ENCODE measurements around the gene TM2D1.
"Not testable (repeated sequence)": the region's sequence is repeated elsewhere in the genome, so short reads cannot be mapped to it uniquely, and the experiment has no call there.

Gene TM2D1

DNA sequence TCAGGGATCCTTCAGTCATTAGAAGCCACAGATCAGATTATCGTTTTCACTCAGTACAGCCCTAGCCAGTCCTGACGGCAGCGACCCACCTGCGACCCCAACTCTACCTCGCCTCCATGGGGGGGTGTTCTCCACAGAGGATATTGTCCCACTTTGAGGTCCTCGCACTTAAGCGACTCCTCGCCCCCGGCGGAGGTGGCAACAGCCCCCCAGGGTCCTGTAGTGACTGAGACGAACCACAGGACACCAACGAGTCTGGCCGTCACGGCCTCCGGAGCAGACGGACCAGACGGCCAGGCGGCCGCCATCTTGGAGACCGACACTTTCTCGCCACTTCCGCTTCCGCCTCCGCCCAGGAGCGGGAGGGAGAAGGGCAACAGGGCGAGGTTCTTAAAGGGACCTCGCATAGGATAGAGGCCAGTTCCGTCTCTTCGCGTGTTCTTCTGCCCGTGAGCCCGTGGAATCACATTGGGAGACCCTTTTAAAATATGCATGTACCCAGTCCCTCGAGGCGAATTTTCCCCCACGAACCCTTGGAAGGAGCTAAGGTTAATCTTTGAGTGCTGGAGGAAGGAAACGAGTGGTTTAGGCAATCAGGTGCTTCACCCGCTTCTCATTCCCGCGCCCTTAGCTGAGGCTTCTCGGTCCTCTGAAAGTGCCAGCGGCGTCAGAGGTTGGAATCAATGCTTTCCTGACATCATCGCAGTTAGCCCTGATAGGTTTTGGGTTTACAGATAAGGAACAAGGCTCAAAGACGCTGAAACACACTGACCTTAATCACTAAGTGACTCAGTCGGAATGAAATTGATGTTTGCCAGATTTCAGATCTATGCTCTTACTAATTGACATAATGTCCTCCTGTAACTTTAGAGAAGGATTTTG, at the start of gene TM2D1:
Gene TM2D1 (minus strand): TSS at position 329 of the 882 bp plus-strand sequence. CDS start 21 bp downstream, at position 308.
- in situ Hi-C loops (cut with MboI; ENCODE audit: low sequenced_read_pairs) = no loop called here

DNA sequence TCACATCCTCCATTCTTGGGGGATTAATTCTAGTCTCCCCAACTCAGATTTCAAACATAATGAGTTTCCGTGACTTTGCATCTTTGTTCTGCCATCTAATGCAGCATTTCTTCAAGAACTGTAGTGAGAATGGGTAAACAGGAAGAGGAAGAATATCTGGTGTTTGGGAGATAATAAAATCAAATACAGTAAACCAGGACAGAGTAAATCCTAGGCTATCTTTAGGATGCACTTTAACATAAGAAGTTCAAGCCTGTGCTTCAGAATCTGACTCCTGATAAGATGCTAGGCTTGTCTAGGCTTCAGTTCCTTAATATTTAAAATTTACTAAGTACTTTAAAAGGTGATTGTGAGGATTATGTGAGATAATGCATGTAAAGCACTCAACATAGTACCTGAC, 45.2 kb upstream of the TM2D1 start:
- in situ Hi-C loops (cut with MboI; ENCODE audit: low sequenced_read_pairs) = no loop called here

DNA sequence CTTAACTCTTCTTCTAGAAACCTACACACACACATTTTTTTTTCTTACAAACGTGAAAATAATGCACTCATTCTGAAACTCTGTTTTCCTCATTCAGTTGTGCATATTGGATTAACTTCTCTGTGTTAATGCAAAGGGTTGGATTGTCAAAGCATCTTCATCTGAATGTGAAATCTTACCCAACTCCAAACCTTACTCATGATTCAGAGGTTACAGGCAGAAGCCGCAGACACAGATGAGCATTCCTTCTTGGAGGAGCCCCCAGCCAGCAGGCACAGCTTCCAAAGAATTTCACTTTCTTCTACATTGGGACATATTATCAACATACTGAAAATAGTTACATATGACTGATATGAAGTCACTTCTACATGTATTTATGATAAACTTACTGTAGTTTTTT, 33.0 kb upstream of the TM2D1 start:
- in situ Hi-C loops (cut with MboI; ENCODE audit: low sequenced_read_pairs) = no loop called here

DNA sequence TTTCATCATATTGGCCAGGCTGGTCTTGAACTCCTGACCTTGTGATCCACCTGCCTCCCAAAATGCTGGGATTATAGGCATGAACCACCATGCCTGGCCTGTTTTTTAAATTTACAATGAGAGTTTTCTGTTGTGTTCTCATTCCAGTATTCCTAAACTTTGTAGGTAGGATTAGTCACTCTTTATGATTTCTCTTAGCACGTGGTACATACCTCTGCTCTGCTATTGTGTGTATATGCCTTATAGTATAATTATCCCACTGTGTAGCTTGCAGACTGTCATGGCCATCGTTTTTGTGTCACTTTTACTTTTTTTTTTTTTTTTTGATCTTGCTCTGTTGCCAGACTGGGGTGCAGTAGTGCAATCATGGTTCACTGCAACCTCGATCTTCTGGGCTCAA, 31.8 kb upstream of the TM2D1 start:
- in situ Hi-C loops (cut with MboI; ENCODE audit: low sequenced_read_pairs) = no loop called here

DNA sequence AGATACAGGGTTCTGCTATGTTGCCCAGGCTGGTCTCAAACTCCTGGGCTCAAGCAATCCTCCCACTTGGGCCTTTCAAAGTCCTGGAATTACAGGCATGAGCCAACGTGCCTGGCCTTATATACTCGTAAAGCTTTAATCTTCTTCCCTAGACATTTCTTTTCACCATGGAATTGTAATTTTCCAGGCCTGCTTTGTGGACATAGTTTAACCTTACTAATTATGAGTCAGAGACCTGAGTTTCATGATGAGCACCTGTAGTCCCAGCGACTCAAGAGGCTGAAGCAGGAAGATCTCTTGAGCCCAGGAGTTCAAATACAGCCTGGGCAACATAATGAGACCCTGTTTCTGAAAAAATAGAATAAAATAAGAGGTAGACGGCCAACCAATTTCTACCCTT, 29.6 kb upstream of the TM2D1 start:
- in situ Hi-C loops (cut with MboI; ENCODE audit: low sequenced_read_pairs) = no loop called here

DNA sequence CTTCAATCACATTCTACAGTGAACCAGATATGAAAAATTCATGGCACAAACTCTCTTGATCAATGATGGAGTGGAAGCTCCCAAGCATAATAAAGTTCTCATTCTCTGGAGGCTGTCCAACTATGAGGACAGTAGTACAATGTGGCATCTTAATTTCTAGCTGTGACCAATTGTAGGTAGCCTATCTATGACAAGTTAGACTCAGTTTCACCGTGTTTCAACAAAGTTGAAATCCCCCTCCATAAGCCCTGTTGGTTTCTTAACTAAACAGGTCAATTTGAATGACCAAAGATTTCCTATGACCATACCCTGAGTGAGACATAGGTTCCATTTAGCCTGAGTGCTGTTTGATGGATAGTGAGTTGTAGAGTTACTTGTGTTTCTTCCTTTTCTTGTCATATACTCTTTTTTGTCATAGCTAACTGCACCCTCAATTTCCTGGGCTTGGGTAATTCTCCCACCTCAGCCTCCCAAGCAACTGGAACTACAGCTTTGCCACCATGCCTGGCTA, 29.1 kb upstream of the TM2D1 start:
- in situ Hi-C loops (cut with MboI; ENCODE audit: low sequenced_read_pairs) = no loop called here

DNA sequence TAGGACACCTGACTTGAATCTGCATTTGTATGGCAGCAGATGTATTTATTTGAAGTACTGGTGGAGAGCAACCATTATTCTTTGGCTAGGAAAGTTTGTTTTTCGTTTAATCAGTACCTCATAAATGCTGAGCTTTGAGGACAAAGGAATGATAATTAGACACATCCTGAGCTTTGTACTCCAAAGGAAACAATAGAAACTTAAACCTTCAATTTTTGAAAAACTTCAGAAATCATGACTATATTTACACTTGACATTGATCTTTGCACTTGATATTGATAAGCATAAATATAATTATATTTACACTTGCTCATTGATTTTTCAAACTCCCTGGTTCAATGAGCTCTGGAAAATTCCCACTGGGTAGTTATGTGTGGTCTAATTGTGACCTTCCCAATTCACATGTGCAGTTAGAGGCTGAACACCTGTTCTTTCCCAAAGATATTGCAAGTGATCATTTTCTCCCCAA, 28.0 kb upstream of the TM2D1 start:
- in situ Hi-C loops (cut with MboI; ENCODE audit: low sequenced_read_pairs) = no loop called here

DNA sequence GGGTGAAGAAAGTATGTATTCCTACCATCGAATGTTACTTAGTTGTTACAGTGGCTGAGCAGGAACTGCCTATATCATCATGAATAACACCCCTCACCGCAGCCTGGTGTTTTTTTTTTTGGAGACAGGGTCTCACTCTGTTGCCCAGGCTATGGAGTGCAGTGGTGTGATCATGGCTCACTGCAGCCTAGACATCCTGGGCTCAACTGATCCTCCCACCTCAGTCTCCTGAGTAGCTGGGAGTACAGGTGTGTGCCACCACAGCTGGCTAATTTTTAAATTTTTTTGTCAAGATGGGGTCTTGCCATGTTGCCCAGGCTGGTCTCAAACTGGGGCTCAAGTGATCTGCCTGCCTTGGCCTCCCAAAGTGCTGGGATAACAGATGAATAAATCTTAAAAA, 24.6 kb upstream of the TM2D1 start:
- in situ Hi-C loops (cut with MboI; ENCODE audit: low sequenced_read_pairs) = no loop called here

DNA sequence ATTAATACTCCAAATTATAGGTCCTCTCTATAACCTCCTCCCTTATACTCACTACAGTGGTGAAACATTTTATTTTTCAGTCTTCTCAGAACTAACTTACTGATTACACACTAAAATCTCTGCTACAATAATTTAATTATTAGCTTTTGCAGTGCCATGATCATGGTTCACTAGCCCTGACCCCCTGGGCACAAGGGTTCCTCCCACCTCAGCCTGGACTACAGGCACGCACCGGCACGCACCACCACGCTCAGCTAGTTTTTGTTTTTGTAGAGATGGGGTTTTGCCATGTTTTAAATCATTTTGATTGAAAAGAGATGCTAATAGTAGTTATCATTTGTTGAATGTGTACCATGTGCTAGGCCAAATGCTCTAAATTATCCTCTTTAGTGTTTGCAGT, 23.6 kb upstream of the TM2D1 start:
- in situ Hi-C loops (cut with MboI; ENCODE audit: low sequenced_read_pairs) = no loop called here

DNA sequence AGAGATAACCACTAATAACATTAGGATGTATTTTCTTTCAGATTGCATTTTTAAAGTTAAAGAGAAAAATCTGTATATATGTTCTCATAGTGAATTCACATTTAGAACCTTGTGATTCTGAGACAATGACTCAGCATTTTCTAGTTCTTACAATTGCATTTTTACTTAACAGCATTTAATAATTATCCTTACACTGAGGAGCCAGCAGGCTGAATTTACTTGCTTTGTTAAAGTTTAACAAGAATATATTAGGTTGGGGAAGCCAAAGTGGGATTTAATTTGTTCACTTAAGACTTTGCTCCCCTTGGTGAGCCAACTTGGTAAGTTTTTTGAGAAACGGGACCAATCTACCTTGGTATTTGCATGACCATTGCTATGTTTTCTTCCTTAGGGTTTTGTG, 21.9 kb upstream of the TM2D1 start:
- in situ Hi-C loops (cut with MboI; ENCODE audit: low sequenced_read_pairs) = no loop called here

DNA sequence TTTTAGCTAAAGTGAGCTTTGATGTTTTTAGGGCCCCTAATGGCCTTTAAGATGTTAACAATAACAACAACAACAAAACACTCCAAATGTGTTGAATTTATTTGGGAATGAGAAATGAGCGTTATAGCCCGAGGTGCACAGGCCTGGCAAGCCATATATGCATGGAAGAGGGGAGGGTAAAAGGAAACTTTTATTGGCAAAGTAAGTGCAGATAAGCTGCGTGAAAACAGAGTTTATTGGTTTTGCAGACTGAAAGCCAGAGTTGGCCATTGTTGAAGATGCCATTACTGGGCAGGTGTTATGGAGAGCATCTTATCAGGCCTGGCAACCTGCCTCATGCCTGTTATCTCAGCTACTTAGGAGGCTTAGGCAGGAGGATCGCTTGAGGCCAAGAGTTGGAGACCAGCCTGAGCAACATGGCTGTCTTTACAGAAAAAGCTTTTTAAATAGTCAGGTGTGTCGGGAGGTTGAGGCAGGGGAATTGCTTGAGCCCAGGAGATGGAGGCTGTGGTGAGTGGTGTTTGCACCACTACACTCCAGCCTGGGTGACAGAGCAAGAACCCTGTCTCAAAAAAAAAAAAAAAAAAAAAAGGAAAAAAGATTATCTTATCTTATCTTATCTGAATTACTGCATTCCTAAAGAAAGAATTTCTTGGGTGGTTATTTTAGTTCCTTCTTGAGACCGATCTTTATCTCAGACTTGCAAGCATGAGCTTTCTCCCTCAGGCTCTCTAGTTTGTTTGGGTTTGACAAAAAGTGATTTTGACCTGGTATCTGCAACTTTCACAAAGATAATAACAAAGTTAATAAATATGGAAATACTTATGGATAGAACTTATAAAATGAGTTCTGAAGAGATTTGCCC, 19.0 kb upstream of the TM2D1 start:
- in situ Hi-C loops (cut with MboI; ENCODE audit: low sequenced_read_pairs) = no loop called here

DNA sequence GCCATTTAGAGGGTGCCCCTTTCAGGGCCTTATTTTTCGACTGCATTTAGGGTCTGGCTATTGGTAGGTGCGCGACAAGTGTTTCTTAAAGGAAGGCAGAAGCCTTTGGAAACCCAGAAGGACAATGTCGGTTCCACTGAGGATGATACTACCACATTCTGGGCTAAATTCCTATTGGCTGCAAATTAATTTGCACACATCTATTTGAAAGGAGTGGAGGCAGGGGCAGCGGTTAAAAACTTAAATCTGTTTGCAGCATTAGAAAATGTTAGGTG, 18.4 kb upstream of the TM2D1 start:
- in situ Hi-C loops (cut with MboI; ENCODE audit: low sequenced_read_pairs) = no loop called here

DNA sequence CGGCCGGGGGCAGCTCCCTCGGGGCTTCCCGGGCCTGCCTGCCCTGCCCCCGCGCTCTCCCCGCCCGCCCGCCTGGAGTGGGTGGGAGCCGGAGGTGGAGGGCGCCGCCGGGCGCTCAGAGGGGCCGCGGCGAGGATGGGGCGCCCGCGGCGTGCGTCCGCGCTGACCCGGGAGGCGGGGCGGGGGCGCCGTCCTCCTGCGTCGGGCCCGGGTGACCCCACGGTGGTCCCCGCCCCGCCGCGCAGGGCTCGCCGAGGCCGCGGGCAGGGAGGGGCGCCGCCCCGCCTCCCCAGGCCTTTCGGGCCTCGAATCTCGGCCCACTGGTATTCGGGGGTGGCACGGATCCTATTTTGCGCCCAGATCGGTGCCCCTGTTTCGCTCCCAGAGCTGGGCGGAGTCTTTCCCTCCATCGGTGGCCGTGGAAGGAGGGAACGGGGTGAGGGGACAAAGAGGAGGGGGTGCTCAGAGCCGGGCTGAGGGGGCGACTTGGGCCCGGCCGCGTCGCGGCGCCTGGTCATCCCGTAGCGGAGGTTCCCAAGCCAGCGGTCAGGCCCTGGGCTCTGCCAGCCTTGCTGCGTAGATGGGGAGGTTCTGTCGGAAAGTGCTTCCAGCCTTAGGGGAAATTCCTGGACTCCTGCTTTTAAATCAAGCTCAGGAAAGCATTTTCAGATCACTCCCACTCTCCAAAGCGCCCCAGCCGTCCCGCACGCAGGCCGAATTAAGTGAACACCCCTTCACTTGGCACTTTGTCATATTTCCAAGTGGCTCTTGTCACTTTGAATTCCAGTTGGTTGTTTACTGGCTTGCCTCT, 17.9 kb upstream of the TM2D1 start:
- in situ Hi-C loops (cut with MboI; ENCODE audit: low sequenced_read_pairs) = no loop called here

DNA sequence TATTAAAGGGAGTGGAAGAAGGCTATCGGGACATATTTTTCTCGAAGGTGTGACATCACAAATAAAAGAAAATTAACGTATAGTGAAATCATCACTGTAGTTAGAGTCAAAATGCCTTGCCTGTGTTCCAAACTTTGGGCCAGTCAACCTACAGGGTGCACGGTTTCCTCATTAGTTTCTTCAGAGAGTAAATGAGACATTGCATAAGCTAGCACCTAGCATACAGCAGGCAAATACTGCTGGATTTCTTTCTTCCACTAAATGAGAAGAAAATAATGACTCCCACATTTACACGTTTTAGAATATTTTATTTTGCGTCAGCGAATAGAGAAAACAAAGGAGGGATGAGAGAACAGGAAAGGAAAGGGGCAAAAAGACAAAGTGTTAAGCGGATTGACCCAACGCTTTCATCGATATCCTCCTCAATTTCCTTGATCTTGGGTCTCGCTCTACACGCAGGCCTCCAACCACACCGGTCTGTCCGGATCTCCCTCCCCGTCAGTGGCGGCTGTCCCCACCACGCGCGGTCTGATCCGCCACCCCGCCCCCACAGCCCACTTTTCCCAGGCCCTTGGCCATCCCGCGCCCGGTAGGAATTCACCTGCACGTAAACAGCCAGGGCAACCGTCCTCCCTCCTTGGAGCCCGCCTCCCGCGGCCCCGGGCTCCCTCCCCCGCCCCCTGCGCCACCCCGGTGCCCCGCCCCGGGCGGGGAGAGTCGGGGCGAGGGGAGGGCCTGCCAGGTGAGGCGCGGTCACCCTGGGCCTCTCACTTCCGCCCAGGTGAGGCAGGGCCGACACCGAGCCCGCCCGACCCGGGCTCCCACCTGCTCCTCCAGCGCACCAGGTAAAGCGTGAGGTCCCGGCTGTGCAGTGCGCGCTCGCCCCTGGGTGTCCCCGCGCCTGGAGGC, 17.0 kb upstream of the TM2D1 start, which contains the start of gene PATJ:
Gene PATJ (plus strand): TSS at position 770 of the 909 bp plus-strand sequence. CDS start 20,413 bp downstream, outside the sequence.
- in situ Hi-C loops (cut with MboI; ENCODE audit: low sequenced_read_pairs) = no loop called here

DNA sequence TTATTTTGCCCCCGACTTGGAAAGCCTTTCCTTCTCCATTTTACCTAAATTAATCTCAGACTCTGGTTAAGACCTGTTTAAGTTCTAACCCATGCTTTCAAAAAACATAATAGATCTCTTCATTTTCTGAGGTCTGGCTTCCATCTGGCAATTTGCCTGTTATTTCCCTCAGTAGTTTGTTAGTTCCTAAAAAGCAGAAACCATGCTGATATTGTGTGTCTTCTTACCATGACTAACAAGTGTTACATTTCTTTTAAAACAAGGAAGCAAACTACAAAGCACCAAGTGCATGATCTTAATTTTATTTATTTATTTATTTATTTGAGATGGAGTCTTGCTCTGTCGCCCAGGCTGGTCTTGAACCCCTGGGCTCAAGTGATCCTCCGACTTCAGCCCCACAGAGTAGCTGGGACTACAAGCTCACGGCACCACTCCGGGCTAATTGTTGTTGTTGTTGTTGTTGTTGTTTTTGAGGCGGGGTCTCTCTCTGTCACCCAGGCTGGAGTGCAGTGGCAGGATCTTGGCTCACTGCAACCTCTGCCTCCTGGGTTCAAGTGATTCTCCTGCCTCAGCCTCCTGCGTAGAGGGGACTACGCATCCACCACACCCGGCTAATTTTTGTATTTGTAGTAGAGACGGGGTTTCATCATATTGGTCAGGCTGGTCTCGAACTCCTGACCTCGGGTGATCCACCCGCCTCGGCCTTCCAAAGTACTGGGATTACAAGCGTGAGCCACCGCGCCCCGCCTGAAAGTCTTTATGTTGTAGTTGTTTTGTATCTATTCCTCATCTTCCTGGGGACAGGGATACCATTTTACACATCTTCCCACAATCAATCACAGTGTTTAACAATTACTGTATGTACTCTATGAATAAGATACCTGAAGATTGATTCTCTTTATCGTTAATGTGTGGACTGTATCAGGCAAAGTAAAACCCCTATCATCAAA, 16.1 kb upstream of the TM2D1 start:
- in situ Hi-C loops (cut with MboI; ENCODE audit: low sequenced_read_pairs) = no loop called here

DNA sequence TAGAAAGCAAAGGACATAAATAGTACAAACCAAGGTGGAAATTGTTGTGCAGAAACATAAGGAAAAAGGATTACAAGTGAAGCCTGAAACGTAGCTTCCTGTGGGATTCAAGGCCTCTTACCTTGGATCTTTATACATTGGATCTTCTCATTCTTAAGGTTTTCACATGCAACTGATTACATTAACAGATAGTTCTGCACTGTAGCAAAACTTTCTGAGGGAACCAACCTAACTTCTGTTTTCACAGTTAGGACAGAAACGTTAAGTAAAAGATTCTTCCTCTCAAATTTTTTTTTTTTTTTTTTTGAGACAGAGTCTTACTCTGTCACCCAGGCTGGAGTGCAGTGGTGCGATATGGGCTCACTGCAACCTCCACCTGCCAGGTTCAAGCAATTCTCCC, 7.8 kb upstream of the TM2D1 start:
- in situ Hi-C loops (cut with MboI; ENCODE audit: low sequenced_read_pairs) = no loop called here

DNA sequence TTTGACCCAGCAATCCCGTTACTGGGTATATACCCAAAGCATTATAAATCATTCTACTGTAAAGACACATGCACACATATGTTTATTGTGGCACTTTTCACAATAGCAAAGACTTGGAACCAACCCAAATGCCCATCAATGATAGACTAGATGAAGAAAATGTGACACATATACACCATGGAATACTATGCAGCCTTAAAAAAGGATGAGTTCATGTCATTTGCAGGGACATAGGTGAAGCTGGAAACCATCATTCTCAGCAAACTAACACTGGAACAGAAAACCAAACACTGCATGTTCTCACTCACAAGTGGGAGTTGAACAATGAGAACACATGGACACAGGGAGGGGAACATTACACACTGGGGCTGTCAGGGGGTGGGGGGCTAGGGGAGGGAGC, 5.7 kb upstream of the TM2D1 start:
- in situ Hi-C loops (cut with MboI; ENCODE audit: low sequenced_read_pairs) = not testable (repeated sequence)

DNA sequence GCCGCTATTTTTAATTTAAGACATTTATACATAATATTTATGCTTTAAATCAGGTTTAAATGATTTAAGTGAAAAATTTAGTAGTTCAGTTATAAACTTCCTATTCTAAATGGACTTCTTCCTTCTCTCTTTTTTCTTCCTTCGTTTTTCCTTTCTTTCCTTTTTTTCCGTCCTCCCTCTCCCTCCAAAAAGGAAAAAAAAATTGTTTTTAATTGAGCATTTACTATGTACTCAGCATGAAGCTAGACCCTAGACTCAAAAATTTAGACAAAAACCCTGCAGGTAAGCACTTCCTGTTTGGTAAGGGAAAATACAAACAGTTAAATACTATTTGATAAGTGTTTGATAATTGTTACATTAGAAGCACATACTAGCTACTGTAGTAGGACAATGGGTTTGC, 2.6 kb upstream of the TM2D1 start:
- in situ Hi-C loops (cut with MboI; ENCODE audit: low sequenced_read_pairs) = no loop called here

DNA sequence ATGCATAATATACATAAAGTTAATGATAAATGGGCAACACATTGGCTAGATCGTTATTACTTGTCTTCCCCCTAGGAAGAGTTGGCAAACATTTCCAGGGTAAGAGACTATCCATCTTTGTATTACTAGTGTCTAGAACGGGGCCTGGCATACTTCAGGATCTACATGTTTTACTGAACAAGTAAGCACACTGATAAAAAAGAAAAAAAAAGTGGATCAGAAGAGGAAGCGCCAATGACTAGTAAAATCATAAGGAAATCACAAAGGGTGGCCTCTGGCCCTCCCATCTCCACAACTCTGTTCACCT, 482 bp downstream of the TM2D1 start:
- in situ Hi-C loops (cut with MboI; ENCODE audit: low sequenced_read_pairs) = no loop called here

All from HL-60/S4 (cell line).